GM20000 (cell line): ENCODE results near the gene SOX18.
"Not testable (repeated sequence)": the region's sequence is repeated elsewhere in the genome, so short reads cannot be mapped to it uniquely, and the experiment has no call there.

Source experiments
- DNase-seq: peaks from one replicate; pipeline ENCODE4 v3.0.0; 2012; ENCODE audit warnings: low spot score
- CTCF ChIP-seq: IDR thresholded peaks from 2 replicates; pipeline ENCODE4 v1.5.1; 2012; ENCODE audit warnings: mild to moderate bottlenecking, control low read depth; ENCODE audit errors: extremely low read depth, missing control alignments

Gene SOX18

DNA sequence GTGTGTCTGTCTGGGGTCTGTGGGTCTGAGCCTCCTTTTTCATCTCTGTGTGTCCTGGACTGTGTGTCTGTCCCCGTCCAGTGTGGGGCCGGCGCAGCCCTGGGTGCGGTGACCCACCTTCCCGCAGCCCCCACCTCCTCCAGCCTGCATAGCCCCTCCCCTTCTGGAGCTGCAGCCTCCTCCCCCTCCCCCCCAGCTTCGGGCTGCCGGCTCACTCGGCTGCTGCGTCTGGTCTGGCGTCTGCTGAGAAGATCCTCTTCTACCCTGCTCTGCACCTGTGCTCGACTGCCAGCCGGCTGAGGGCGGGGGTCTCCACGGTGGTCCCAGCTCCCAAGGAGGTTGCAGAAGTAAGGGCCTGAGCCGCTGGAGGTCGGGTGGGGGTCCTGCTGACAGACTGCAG, 42.3 kb upstream of the SOX18 start:
- TF ChIP-seq CTCF: no peak
- no peak for DNase-seq

- no peak for DNase-seq
- no peak for TF ChIP-seq CTCF
These were observed 41.9 kb upstream of the SOX18 start for GRCh38 chr20:64091340-64091739.

GRCh38 chr20:64090165-64090564, 40.7 kb upstream of the SOX18 start:
- DNase-seq: no peak
- no peak for TF ChIP-seq CTCF

DNA sequence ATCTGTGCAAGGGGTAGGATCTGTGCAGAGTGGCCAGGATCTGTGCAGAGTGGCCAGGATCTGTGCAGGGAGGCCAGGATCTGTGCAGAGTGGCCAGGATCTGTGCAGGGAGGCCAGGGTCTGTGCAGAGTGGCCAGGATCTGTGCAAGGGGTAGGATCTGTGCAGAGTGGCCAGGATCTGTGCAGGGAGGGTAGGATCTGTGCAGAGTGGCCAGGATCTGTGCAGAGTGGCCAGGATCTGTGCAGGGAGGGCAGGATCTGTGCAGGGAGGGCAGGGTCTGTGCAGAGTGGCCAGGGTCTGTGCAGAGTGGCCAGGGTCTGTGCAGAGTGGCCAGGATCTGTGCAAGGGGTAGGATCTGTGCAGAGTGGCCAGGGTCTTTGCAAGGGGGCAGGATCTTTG, 39.1 kb upstream of the SOX18 start:
- not testable (repeated sequence) for DNase-seq

DNA sequence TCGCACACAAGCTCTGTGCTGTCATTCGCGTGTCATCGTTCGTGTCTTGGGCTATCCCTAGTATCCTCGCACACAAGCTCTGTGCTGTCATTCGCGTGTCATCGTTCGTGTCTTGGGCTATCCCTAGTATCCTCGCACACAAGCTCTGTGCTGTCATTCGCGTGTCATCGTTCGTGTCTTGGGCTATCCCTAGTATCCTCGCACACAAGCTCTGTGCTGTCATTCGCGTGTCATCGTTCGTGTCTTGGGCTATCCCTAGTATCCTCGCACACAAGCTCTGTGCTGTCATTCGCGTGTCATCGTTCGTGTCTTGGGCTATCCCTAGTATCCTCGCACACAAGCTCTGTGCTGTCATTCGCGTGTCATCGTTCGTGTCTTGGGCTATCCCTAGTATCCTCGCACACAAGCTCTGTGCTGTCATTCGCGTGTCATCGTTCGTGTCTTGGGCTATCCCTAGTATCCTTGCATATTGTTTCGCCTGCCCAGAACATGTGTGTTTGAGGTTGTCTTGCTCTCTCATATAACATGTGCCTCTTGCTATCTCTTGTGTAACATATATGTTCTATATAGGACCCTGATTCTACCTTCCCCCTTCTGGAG, 37.9 kb upstream of the SOX18 start:
- DNase-seq: not testable (repeated sequence)

DNA sequence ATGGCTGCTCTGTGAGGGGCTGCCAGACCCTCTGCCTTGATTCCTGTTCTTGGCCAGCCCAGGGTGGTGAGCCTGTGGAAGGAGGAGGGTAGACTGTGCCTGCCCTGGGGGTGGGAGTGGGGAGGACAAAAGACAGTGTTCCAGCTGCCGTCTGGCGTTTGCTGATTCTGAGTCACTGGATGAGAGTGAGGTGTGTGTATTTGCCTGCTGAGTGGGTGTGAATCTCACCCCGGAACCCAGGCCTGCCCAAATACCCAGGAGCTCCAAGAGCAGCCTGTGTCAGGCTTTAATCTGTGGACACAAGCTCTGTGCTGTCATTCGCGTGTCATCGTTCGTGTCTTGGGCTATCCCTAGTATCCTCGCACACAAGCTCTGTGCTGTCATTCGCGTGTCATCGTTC, 37.4 kb upstream of the SOX18 start:
- no peak for TF ChIP-seq CTCF
- DNase-seq: no peak

GRCh38 chr20:64084685-64085152, 35.3 kb upstream of the SOX18 start:
- no peak for TF ChIP-seq CTCF
- no peak for DNase-seq

GRCh38 chr20:64083804-64084684, 34.6 kb upstream of the SOX18 start, which contains the start of gene LKAAEAR1:
Gene LKAAEAR1 (minus strand): TSS chr20:64084398. CDS start chr20:64084219, 179 bp downstream.
- TF ChIP-seq CTCF: no peak
- no peak for DNase-seq
